CD4-positive, alpha-beta memory T cell (primary cell): Measurements from ENCODE around the gene CPNE1. TPM values are rescaled to one million over a fixed set of nuclear protein-coding genes. Genes with fewer than 3 reads are reported as not detected.

Experiments used
- polyA plus RNA-seq, 2 donors: library from polyadenylated mRNA; unstranded; fragments of 300-500 nt; fragmentation: Illumina TruSeq; gene quantifications; one replicate each; pipeline ENCODE4 v1.2.3, GENCODE V29; 2021
- total RNA-seq, 2 experiments: library from RNA; stranded (reverse); gene quantifications; one replicate each; pipeline ENCODE4 v1.2.3, GENCODE V29; 2021

CPNE1 gene
- total and polyA plus RNA-seq, 4 experiments from 2014 or later: 305 to 353 (median 329) TPM

Other genes starting within 250 kb of the CPNE1 start
- not detected for gene GDF5, start 226.7 kb downstream of the CPNE1 start, total RNA-seq
- not detected for gene GDF5, start 226.7 kb downstream of the CPNE1 start, polyA plus RNA-seq
- gene CEP250, start 209.3 kb downstream of the CPNE1 start, total RNA-seq: 10 to 100 TPM; 71.3 to 76.9 TPM
- 10 to 100 TPM in 1 of 2 donors, 1 to 10 TPM in 1; 4.4 to 14.1 TPM for gene CEP250, start 209.3 kb downstream of the CPNE1 start, polyA plus RNA-seq
- not detected for gene C20orf173, start 135.2 kb downstream of the CPNE1 start, total RNA-seq
- gene C20orf173, start 135.2 kb downstream of the CPNE1 start, polyA plus RNA-seq: not detected
- 100 to 1,000 TPM; 148 to 151 TPM for gene ERGIC3, start 122.8 kb downstream of the CPNE1 start, total RNA-seq
- gene ERGIC3, start 122.8 kb downstream of the CPNE1 start, polyA plus RNA-seq: 100 to 1,000 TPM; 134 to 137 TPM
- 1 to 10 TPM in 1 of 2 experiments, under 1 TPM in 1; 0.47 to 1.3 TPM for gene SPAG4, start 49.1 kb downstream of the CPNE1 start, total RNA-seq
- under 1 TPM; 0.69 to 0.79 TPM for gene SPAG4, start 49.1 kb downstream of the CPNE1 start, polyA plus RNA-seq
- gene RBM12, start within 50 bp of the CPNE1 start, total RNA-seq: 100 to 1,000 TPM; 129 to 138 TPM
- 10 to 100 TPM; 29.9 to 52.8 TPM for gene RBM12, start within 50 bp of the CPNE1 start, polyA plus RNA-seq
- 10 to 100 TPM; 30.3 to 33.6 TPM for gene NFS1, start 34.5 kb upstream of the CPNE1 start, total RNA-seq
- gene NFS1, start 34.5 kb upstream of the CPNE1 start, polyA plus RNA-seq: 10 to 100 TPM in 1 of 2 donors, 1 to 10 TPM in 1; 6.3 to 28.3 TPM
- 10 to 100 TPM; 38.4 to 43.8 TPM for gene ROMO1, start 34.5 kb upstream of the CPNE1 start, total RNA-seq
- 100 to 1,000 TPM; 273 to 335 TPM for gene ROMO1, start 34.5 kb upstream of the CPNE1 start, polyA plus RNA-seq
- gene RBM39, start 77.4 kb upstream of the CPNE1 start, total RNA-seq: 100 to 1,000 TPM; 631 to 665 TPM
- gene RBM39, start 77.4 kb upstream of the CPNE1 start, polyA plus RNA-seq: 100 to 1,000 TPM in 1 of 2 donors, 10 to 100 TPM in 1; 76.7 to 153 TPM
- 10 to 100 TPM; 72.9 to 82.3 TPM for gene PHF20, start 107.1 kb upstream of the CPNE1 start, total RNA-seq
- 100 to 1,000 TPM; 106 to 126 TPM for gene PHF20, start 107.1 kb upstream of the CPNE1 start, polyA plus RNA-seq